ENCODE results near the gene PCP4L1.
A peak's percentile ranks its signal among the peaks of the same experiment; 100 is the strongest.
"Not testable (repeated sequence)": the region's sequence is repeated elsewhere in the genome, so short reads cannot be mapped to it uniquely, and the experiment has no call there.

PCP4L1 gene

DNA sequence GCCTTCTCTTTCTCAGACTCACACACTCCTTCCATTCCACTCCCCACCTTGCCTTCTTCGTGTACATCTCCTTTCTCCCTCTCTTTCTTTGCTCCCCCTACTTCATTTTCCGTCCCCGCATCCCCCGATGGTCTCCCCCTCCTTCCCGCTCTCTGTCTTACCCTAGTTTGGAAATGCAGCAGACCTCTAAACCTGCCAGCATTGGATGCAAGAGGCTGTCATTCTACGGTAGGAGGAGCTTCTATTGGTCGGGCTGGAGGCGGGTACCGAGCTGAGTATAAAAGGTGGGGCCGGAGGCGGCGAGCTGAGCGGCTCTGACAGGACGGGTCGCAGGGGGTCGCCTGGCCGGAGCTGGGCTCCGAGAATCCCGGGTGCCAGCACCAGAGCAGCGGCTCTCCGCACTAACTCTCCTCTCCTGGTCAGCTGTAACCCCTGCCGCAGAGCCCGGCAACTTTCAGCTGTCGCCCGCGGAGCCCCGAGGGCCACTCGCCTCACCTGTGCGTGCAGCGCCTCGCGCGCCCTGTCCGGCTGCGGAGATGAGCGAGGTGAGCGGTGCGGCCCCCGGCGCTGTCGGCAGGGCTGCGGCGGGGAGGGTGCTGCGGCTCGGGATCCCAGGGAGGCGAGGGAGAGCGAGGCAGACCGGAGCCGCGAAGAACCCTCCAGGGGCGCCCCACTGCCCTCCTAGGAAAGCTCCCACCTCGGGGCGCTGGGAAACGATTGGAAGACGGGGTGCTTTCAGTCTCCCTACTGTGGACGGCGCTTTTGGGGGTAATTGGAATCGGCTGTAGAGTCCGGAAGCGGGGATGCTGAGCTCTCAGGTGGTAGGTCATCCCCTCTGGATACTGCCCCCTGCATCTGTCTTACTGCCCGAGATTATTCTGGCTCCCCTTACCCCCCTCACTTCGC is at the start of gene PCP4L1:
PCP4L1 (plus strand) TSS at position 307 of the 906 bp plus-strand sequence; CDS start at position 537, 230 bp downstream.
- peak; percentile 35 for DNase-seq

DNA sequence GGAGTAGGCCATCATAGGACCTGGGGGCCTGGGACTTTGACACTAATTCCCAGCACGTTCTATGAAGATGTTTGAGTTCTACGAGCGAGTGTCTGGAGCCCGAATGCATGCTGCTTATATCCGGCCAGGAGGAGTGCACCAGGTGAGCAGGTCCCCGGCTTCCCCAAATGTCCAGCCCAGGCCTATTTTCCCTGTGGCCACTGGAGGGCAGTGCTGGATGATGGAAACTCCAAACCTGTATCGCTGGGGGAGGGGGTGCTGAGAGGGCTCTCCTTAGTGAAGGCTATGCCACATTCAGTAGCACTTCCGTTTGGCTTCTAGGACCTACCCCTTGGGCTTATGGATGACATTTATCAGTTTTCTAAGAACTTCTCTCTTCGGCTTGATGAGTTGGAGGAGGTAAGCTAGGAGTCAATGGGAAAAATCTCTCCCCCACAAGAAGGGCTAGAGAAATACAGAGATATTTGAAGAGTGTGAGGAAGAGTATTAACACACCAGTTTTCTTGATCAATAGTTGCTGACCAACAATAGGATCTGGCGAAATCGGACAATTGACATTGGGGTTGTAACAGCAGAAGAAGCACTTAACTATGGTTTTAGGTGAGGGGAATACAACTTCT is 48.6 kb upstream of the PCP4L1 start:
- peak; percentile 82 for DNase-seq

DNA sequence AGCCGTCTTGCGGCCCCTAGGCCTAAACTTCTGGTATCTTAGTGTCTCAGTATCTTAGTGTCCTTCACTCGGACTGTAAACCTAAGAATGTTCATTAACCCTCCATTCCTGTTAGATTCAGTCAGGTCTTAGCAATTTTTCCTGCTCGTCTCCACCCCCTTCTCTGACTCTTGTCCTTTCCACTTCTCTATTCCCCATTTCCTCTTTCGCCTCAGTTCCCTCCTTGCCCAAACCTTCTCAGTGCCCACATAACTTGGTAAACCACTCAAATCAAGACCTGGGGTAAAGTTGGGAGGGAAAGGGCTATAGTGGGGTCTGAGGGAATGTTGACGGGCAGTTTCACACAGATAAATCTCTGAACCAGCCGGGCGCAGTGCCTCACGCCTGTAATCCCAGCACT is 44.2 kb upstream of the PCP4L1 start:
- no peak for DNase-seq

DNA sequence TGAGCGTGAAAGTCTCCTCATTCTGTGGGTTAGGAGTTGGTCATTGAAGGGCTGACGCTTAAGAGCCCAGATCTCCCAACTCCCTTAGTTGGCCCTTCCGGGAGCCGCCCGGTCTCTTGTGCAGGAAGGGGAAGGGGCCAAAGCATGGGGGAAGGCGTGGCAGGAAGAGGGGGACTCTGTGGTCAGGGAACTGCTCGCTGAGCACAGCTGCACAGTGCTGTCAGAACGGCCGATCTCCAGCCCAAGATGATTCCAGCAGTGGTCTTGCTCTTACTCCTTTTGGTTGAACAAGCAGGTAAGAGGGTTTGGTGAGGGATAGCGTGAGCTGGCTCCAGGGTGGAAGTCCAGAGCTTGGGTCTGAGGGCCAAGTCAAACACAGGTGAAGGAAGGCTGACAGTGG is 43.5 kb upstream of the PCP4L1 start, which contains the start of gene FCER1G:
FCER1G (plus strand) TSS at position 220 of the 400 bp plus-strand sequence; CDS start at position 247, 27 bp downstream.
- peak; percentile 21 for DNase-seq

DNA sequence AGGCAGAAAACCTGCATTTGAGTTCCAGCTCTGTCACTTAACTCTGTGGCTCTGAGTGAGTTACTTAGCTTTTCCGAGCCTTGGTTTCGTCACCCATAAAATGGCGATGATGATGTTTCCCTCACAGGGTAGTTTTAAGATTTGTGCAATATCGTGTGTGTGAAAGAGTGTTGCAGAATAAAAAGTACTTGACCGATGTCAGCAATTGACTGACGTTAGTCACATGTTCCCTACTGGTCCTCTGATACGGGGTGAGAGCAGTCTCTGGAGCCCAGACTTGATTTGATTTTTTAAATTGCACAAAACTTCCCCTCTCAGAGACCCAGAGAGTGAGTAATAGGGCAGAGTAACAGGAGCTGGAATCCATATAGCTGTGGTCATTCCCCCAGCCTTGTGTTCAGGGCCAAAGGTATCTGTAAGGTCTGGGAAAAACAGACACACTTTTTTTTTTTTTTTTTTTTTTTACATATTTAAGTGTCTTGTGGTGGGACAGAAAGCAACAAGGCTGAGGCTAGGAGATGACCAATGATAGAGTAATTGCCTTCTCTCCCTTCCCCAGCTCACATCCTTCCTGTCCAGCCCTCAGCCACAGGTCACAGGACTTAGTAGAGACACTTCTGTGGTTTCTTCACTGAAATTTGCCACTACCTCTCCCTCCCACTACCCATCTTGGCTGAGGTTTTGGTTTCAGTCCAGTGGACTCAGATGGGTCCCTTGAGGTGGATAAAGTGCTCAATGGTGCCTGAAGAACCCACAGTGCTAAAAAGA is 41.4 kb upstream of the PCP4L1 start:
- DNase-seq = peak; percentile 19

DNA sequence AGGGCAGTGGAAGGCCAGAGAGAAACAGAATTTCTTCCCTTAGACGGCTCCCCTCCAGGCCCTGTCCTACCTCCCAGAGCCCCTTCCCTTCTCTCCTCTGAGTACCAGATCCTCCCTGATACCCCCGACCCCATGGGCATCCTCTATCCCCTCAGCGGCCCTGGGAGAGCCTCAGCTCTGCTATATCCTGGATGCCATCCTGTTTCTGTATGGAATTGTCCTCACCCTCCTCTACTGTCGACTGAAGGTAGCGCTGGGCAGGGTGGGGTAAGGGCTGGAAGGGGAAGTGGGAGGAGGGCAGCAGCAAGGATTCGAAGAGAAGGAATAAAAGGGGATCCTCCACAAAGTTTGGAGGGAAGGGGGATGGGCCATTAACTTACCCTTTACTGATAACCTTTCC is 40.7 kb upstream of the PCP4L1 start:
- no peak for DNase-seq

DNA sequence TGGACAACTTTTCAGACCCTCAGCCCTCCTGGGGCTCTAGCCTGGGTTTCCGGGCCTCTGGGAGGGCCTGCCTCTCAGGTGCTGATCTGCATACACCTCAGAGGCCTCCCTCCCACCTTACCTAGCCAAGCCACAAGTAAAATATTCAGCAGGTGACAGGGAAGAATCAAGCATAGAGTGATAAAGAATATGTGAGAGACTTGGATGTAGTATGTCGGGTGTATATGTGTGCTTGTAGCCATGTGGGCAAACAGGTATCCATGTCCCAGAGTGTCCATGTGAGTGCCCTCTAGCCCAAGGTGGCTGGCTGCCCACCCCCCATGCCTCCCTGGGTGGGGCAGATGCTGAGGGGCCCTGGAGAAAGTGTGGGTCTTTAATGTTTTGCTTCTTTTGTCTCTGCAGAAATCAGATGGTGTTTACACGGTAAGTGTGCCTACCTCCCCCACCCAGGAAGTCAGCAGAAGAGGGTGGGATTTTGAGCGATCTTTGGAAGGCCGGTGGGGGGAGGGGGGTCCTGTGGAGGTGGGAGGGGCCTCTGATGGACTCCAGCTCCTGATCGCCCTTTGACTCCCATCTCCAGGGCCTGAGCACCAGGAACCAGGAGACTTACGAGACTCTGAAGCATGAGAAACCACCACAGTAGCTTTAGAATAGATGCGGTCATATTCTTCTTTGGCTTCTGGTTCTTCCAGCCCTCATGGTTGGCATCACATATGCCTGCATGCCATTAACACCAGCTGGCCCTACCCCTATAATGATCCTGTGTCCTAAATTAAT is 40.1 kb upstream of the PCP4L1 start:
- no peak for DNase-seq

DNA sequence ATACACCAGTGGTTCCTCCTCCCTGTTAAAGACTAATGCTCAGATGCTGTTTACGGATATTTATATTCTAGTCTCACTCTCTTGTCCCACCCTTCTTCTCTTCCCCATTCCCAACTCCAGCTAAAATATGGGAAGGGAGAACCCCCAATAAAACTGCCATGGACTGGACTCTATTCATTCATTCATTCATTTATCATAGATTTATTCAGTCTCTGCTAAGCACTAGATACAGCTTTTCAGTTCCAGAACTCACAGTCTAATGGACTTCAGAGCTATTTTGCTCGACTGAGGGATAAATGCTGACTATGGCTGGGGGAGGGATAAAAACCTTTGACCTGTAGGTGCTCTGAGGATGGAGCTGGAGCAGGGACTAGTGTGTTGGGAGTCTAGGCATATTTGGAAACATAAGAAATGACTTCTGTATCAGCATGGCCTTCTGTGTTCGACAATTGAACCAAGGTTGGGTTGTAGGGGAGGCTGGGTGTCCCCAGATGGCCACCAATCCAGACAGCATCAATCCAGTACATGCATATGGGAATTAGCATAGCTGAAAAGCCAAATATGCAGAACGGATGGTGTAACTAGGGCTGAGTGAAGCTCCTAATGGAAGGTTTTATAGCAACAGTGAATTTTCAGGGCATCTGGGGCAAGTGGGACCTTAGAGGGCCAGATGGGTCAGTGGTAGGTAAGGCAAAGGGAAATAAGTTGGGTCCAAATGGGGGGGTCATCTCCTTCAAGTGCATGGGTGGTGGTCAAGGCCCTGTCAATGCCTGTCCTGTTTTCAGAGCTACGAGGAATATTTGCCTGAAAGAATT is 39.3 kb upstream of the PCP4L1 start:
- DNase-seq = no peak

DNA sequence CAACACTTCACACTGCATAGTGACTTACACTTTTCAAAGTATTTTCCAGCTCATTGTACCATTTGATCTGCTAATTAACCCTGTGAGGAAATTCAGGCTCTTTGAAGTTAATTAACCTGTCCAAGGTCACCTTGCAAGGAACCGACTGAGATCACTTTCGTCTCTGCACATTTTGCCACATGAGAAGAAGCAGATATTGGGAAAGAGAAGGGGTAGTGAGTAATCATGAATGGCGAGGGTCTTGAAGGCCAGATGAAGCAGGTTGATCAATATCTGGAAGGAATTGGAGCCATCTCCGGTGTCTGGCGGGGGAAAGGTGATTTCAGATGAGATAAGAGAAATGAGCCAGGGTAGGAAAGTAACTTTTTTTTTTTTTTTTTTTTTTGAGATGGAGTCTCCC is 38.5 kb upstream of the PCP4L1 start:
- DNase-seq = no peak

DNA sequence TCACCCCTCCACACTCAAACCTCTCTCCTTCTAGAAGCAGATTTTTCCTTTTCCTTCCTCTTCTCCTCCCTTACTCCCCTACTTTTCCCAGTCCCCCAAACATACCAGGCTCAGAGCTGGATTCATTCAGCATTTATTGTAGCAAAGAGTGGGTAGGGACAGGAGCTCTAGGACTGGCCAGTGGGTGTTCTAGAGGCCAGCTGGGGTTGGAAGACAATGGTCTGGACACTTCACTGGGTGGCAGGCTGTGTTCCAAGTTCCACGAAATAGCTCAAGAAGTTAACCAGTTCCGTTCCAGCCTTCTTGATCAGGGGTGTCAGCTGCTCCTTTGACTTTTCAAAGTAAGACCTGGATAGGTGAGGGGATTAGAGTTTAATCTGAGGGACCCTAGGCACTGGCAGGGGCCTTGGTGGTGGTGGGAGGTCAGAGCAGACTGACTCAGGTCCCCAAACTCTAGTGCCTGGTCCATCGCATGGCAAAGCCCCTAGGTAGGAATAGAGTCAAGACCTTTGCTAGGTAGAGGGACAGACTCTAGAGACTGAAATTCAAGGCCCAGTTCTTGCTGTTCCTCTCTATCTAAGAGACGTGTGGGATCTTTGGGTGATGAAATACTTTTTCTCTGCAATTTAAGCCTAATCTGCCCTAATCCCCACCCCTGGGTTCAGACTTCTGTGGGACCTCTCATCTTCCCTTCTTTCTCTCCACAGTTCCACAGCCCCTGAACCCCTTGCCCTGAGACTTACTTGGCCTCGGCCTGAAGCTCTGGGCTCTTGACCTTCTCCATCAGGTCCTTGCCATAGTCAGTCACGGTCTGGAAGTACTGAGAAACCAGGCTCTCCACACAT is 36.1 kb upstream of the PCP4L1 start:
- no peak for DNase-seq

DNA sequence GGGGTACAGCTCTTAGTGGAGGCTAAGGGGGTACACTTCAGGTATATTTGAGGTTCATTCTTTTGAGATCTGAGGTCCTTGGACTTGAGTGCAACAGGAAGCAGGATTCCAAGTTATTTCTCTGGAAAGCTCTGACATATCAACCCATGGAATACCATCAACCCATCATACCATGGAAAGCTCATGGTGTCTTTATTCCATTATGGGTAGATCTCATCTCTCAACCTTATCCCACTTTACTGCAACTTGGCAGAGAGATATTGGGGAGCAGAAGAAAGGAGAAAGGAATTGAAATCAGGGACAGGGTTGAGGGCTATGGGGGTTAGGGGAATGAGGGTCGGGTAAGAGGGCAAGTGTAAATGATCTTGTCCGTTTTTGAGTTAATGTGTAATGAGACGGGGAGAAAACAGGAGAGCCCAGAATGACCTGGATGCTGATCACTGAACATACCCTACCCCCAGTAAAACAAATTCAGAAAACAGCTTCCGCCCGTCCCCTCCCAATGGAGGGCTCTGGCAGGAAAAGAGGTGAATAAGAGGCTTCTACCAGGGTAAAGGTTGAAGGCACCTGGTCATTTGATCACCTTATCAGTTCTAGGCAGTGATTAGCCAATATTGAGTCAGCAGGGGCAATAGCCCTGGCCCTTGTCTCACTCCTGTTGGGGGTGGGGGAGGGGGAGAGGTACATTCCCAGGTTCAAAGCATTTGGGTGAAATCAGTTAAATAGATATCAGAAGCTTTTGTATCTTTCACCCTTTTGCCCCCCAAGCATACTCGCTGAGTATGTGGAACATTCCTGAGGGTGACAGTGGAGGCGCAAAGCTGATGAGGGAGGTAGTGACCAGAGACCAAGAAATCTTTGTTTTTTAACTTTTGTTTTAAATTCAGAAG is 34.5 kb upstream of the PCP4L1 start:
- DNase-seq = no peak

DNA sequence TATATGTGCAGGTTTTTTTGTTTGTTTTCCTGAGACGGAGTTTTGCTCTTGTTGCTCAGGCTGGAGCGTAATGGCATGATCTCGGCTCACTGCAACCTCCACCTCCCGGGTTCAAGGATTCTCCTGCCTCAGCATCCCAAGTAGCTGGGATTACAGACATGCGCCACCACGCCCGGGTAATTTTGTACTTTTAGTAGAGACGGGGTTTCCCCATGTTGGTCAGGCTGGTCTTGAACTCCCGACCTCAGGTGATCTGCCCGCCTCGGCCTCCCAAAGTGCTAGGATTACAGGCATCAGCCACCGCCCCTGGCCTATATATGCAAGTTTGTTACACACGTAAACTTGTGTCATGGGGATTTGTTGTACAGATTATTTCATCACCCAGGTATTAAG is 33.9 kb upstream of the PCP4L1 start:
- DNase-seq = not testable (repeated sequence)

DNA sequence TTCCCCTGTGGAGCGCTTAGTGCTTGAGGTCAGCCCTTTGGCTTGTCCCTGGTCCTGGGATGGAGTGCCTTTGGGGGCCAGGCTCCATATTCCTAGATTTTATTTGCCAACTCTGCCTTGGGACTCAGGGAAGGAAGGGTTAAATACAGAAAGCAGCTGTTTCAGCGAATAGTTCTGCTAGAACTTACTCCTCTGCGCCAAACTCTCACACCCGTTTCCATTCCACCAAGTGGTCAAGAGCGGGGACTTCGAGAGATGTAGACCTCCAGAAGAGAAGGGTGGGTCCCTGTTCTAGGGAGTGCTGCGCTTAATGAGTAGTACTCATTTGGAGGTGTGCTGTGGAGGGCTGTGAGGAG is 33.4 kb upstream of the PCP4L1 start:
- DNase-seq = no peak

DNA sequence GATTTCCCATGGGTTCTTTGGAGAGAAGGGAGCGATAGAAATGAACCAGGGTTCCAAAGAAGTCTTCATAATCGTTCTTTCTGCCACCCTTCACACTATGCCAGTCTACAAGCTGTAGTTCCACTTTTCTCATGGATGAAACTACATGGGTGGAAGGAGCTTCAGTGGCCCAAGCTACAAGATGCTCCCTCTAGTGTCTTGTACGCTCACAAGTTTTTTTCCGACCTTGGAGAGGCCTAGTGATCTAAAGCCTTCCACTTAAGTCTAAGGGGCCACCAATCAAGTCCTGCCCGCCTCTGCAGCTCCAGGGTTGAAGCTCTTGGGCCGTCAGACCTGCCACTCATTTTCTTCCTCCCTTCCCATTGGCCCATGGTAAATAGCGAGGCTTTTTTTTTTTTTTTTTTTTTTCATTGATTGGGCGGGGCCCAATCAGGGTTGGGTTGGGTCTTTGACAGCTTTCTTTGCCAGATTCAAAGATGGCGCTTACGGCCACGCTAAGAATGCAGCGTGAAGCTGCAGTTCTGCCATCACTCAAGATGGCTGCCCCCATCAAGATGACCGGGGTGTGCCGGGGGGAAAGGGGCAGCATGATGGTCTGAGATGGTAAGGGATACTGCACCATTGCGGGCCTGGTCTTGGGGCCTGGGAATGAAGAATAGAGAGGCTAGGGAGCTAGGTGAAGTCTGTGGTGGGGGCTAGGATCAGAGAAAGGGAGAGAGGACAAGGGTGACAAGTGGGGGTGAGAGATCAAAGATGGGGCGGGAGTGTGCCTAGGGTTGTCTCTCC is 32.8 kb upstream of the PCP4L1 start, which contains the start of gene TOMM40L:
TOMM40L (plus strand) TSS at position 527 of the 786 bp plus-strand sequence. CDS start 430 bp downstream, outside the sequence.
- peak; percentile 98 for DNase-seq

DNA sequence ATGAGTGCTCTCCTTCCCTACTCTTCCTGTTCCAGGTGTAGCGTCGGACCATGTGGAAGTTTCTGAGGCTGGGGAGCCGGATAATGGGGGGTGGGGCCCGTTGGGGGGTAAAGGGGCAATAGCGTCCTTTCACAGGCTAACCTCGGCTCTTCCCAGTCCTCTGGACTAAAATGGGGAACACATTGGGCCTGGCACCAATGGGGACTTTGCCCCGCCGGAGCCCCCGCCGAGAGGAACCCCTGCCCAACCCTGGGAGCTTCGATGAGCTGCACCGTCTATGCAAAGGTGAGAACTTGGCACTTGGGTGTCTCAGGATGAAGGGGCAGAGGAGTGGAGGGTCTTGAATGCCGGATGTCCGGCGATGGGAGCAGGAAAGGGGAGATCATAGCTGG is 32.2 kb upstream of the PCP4L1 start:
- no peak for DNase-seq

DNA sequence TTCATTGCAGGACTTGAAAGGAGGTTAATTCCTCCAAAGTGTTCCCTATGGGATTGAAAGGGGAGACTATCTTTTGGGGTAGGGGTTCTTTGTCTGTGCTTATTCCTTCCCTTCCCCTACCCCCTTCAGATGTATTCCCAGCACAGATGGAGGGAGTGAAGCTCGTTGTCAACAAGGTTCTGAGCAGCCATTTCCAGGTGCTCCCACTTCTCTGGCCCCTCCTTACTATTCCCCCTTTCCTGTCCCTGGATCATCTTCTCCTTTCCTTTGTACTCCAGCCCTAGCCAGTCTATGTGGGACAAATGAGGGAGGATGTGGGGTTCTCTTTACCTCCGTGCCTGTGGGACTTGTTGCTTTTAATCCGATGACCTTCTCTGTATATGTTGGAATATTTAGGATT is 31.8 kb upstream of the PCP4L1 start:
- no peak for DNase-seq

DNA sequence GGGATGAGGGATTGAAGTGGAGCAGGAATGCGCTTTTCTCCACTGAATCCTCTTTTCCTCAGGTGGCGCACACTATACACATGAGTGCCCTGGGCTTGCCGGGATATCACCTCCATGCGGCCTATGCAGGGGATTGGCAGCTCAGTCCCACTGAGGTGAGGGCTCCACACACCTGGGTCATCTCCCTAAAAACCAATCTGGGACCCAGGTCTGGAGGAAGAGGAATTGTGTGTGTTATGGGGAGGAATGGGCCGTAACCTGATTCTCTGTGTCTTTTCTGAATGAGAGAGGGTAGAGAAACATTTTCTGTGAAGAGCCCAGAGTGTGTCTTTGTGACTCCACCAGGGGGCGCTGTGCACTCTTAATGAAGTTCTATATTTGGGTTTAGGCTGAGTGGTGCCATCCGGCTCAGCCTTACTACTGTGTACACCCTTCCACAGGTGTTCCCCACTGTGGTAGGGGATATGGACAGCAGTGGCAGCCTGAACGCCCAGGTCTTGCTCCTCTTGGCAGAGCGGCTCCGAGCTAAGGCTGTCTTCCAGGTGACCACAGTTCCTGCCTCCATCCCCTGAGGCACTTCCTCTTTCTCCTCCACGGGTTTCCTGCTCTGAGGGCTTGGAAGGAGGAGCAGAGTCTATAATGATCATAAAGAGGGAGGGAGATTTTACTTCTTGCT is 31.2 kb upstream of the PCP4L1 start:
- DNase-seq = peak; percentile 90

DNA sequence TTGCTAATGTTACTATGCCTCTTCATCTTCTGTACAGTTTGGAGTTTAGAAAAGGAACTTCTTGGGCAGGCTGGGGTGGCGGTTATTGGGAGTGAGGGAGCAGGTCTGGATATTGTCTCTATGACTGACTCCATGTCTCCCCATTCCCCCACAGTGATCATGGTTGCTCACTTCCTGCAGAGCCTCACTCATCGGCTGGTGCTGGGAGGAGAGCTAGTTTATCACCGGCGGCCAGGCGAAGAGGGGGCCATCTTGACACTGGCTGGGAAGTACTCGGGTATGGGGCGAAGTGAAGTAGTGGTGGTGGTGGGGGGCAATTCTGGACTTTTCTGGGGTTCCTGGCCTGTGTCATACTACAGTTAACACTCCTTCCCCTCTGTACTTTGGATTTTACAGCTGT is 30.5 kb upstream of the PCP4L1 start:
- no peak for DNase-seq
